Umbilical cord (tissue), 2 donors: ENCODE results near the gene BTBD2. TPM values are rescaled to one million over a fixed set of nuclear protein-coding genes. Genes with fewer than 3 reads are reported as not detected.
A peak's percentile ranks its signal among the peaks of the same experiment; 100 is the strongest.

Experiments
- DNase-seq: peaks from one replicate; pipeline ENCODE4 v3.0.0-alpha.2; 2015; ENCODE audit warnings: low spot score
- total RNA-seq: library from RNA; depleted of rRNA; stranded (reverse); fragments of >200 nt; gene quantifications from one replicate; pipeline ENCODE4 v1.2.3, GENCODE V29; 2014; ENCODE audit warnings: low replicate concordance; ENCODE audit not compliant: insufficient read depth

Gene BTBD2
- total RNA-seq, 1 donor from 2014 or later, result 31.8 TPM

GRCh38 chr19:1943661-1944087, 71.8 kb downstream of the BTBD2 start:
- DNase-seq, result no peak

GRCh38 chr19:1942934-1943555, 72.5 kb downstream of the BTBD2 start:
- DNase-seq, result peak; percentile 32

- peak; percentile 67 for DNase-seq
Measured at GRCh38 chr19:1942078-1942933, 73.2 kb downstream of the BTBD2 start.

- DNase-seq, result no peak
Measured at GRCh38 chr19:1941146-1942077, 74.1 kb downstream of the BTBD2 start, which contains the start of gene CSNK1G2. Gene CSNK1G2 (plus strand): TSS chr19:1941172. CDS start chr19:1969773, 28,601 bp downstream.

- DNase-seq, result no peak
Measured at GRCh38 chr19:1938071-1938470, 77.4 kb downstream of the BTBD2 start.

GRCh38 chr19:1936916-1937610, 78.5 kb downstream of the BTBD2 start:
- no peak for DNase-seq

GRCh38 chr19:1936430-1936829, 79.1 kb downstream of the BTBD2 start:
- DNase-seq, result no peak

GRCh38 chr19:1935484-1936208, 79.9 kb downstream of the BTBD2 start:
- DNase-seq, result no peak

Other genes starting within 250 kb of the BTBD2 start
- 1.9 TPM for gene ATP8B3, start 203.4 kb downstream of the BTBD2 start, total RNA-seq
- gene REXO1, start 167.2 kb downstream of the BTBD2 start, total RNA-seq, result 3.1 TPM
- 0.96 TPM for gene KLF16, start 152.1 kb downstream of the BTBD2 start, total RNA-seq
- 86.4 TPM for gene ABHD17A, start 130.2 kb downstream of the BTBD2 start, total RNA-seq
- gene ADAT3, start 110.3 kb downstream of the BTBD2 start, total RNA-seq, result 7.5 TPM
- gene SCAMP4, start 110.3 kb downstream of the BTBD2 start, total RNA-seq, result 16.4 TPM
- 51.0 TPM for gene CSNK1G2, start 74.5 kb downstream of the BTBD2 start, total RNA-seq
- 17.8 TPM for gene MKNK2, start 35.5 kb upstream of the BTBD2 start, total RNA-seq
- gene MOB3A, start 80.6 kb upstream of the BTBD2 start, total RNA-seq, result 7.7 TPM
- 1.2 TPM for gene IZUMO4, start 81.2 kb upstream of the BTBD2 start, total RNA-seq
- 46.0 TPM for gene AP3D1, start 135.9 kb upstream of the BTBD2 start, total RNA-seq
- gene DOT1L, start 148.2 kb upstream of the BTBD2 start, total RNA-seq, result 6.0 TPM
- 29.4 TPM for gene PLEKHJ1, start 220.6 kb upstream of the BTBD2 start, total RNA-seq
- 39.7 TPM for gene SF3A2, start 221.1 kb upstream of the BTBD2 start, total RNA-seq
- 3.1 TPM for gene AMH, start 233.6 kb upstream of the BTBD2 start, total RNA-seq
- not detected for gene JSRP1, start 240.7 kb upstream of the BTBD2 start, total RNA-seq